Tibial nerve (tissue), 3 donors: ENCODE data around the gene RFFL.
A peak's percentile ranks its signal among the peaks of the same experiment; 100 is the strongest.

Experiments
- POLR2A ChIP-seq, 2 donors: fragments of 450-650 bp; IDR thresholded peaks; one replicate each; pipeline ENCODE4 v1.6.1; 2017; ENCODE audit warnings: antibody characterized with exemption in 2 of 2, mild to moderate bottlenecking in 2 of 2, moderate library complexity in 2 of 2
- TF ChIP-seq, protein P1 (sequence below), 5 experiments: fragments of 200-600 bp in 3 of 5; fragments of 450-650 bp in 2 of 5; sonication (generic) in 3 of 5; IDR thresholded peaks; one replicate each; pipeline ENCODE4 v1.5.1; 2016 to 2019; ENCODE audit warnings: antibody characterized with exemption in 5 of 5, mild to moderate bottlenecking in 3 of 5, moderate library complexity in 2 of 5

DNA sequence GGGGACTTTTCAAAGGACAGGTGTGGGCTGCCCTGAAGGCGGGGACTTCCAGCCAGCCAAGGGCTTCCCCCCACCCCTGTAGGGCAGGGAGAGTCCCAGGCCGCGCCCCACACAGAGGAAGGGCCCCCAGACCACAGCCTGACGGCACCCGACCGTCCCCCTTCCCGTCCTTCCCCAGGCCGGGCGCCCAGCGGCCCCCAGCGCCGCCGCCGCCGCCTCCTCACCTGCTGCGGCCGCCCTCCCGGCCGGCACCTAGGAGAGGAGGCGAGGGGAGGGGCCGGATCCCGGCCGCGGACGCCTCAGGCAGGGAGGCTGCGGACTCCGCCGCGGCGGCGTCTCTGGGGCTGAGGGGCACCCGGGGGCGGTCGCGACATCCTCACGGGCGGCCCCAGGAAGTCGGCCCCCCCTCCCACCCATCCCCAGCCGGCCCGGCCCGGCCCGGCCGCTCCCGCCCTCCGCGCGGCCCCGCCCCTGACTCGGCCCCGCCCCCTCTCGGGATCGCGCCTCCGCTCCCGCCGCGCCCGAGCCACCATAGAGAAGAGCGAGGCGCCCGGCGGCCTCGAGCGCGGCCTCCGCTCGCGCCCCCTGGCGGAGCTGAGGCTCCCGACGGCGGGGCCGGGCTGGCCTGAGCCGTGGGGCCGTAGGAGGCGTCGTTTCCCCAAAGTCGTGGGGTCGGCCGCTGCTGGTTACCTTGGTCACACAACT is 25.5 kb upstream of the RFFL start:
- TF ChIP-seq, protein P1, sequence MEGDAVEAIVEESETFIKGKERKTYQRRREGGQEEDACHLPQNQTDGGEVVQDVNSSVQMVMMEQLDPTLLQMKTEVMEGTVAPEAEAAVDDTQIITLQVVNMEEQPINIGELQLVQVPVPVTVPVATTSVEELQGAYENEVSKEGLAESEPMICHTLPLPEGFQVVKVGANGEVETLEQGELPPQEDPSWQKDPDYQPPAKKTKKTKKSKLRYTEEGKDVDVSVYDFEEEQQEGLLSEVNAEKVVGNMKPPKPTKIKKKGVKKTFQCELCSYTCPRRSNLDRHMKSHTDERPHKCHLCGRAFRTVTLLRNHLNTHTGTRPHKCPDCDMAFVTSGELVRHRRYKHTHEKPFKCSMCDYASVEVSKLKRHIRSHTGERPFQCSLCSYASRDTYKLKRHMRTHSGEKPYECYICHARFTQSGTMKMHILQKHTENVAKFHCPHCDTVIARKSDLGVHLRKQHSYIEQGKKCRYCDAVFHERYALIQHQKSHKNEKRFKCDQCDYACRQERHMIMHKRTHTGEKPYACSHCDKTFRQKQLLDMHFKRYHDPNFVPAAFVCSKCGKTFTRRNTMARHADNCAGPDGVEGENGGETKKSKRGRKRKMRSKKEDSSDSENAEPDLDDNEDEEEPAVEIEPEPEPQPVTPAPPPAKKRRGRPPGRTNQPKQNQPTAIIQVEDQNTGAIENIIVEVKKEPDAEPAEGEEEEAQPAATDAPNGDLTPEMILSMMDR (IDR thresholded peaks at IDR 0.05) = peak; percentile 79 to 96 (median 93)
- peak in 1 of 2 donors; percentile 51 for TF ChIP-seq POLR2A (IDR thresholded peaks at IDR 0.05)
